GM18868 (cell line): Measurements from ENCODE around the gene TMX1.

ENCODE experiments used
- ATAC-seq: cut with Tn5 transposase; IDR thresholded peaks from one replicate; pipeline ENCODE4 v1.9.1; 2021; ENCODE audit warnings: mild to moderate bottlenecking, moderate library complexity; ENCODE audit not compliant: unreplicated experiment

Gene TMX1

DNA sequence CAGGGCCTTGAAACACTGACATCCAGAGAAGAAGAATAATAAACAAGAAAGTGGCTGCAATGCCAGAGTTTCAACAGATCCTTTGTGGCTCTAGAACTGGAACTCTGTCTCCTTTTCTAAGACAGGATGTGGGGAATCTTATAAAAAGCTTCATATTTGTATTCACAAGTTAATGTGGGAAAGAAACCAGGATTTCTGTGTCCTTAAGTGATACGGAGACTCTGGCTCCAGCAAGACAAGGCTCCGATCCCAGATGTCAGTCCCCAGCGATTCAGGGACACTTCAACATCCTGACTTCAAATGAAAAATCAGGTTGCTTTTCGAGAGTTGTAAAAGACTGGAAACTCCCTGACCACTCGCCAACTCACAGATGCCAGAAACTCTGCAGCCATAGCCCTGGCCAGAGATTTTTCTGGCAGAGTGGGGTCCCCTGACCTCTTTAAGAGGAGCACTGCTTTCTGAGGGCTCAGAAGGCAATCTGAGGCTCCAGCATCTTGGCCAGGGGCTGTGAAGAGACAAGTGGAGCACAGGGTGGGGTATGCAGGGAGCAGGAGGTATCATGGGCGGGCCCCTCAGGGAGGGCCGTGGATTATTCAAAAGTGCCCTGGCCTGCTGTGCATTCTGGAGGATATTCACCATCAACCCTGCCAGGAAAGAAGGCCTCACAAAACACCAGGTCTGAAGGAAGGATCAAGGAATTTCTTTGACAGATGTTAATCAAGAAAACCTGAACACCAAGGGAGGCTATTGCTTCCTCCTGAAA lies 53.3 kb downstream of the TMX1 start:
- no peak for ATAC-seq

GRCh38 chr14:51293912-51294389 lies 53.9 kb downstream of the TMX1 start:
- ATAC-seq: no peak

DNA sequence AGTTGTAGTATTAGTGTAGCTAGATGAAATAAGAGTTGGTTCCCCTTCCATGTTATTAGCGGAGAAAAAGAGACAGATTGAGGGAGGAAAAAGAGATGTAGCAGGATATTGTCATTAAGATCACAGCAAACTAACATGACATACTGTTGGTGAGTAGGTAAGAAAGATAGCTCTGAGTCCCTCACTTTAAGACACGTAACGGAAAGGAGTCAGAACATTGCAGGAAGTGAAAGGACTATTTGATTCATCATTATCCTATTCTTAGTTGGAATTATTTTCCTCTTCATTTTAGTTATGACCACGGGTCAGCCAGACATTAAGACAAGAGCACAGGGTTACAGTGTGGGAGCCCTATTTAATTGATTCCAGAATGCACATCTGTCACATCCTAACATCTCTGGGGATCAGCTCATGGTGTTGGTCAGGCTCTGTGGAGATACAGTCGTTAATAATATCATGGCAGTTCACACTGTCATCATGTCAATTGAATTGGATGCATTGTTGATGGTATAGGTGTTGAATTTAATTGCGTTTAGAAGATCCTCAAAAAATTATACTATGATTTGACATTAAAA lies 55.0 kb downstream of the TMX1 start:
- no peak for ATAC-seq

GRCh38 chr14:51295646-51296263 lies 55.7 kb downstream of the TMX1 start:
- no peak for ATAC-seq

- ATAC-seq: no peak
These were observed 57.0 kb downstream of the TMX1 start for GRCh38 chr14:51297066-51297465.

DNA sequence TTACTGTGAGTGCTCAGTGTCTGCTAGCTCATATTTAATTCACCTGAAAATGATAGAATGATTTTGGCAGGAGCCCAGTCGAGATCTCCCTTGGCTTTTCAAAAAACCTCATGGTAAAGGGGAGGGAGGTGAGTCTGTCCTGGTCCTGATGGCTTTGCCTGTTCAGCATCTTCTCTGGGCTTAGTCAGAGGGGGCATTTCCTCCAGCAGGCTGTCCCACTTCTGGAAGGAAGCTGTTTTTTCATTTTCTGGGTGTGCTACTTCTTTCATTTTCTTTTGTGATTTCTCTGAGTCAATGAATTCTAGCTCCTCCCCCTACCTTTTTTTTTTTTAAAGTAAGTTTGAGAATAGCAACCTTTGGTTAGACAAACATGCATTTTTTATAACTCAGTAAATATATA lies 58.8 kb downstream of the TMX1 start:
- ATAC-seq: no peak

- ATAC-seq: no peak
These were observed 62.4 kb downstream of the TMX1 start for GRCh38 chr14:51302295-51303030.

GRCh38 chr14:51304438-51304837 lies 64.4 kb downstream of the TMX1 start:
- no peak for ATAC-seq

GRCh38 chr14:51304941-51305340 lies 64.9 kb downstream of the TMX1 start:
- no peak for ATAC-seq

- no peak for ATAC-seq
These were observed 65.7 kb downstream of the TMX1 start for GRCh38 chr14:51305751-51306150.
